H9 (cell line): ENCODE data around the gene GGPS1. TPM values are rescaled to one million over a fixed set of nuclear protein-coding genes. Genes with fewer than 3 reads are reported as not detected.

Experiments used
- DNase-seq: peaks from one replicate; pipeline ENCODE4 v3.0.0-alpha.2; 2017
- H2AFZ ChIP-seq: one replicate; pipeline ENCODE4 v1.6.1; 2013; ENCODE audit warnings: mild to moderate bottlenecking, low read length, control low read depth, moderate library complexity
- H2AK5ac ChIP-seq: 2 replicates; pipeline ENCODE4 v1.6.1; 2013; ENCODE audit warnings: low read length, control low read depth, mixed read lengths; ENCODE audit not compliant: insufficient read length
- H2BK120ac ChIP-seq: one replicate; pipeline ENCODE4 v1.6.1; 2013; ENCODE audit warnings: low read depth, mild to moderate bottlenecking, low read length, control low read depth, inconsistent platforms; ENCODE audit not compliant: poor library complexity, severe bottlenecking
- H2BK12ac ChIP-seq: 2 replicates; pipeline ENCODE4 v1.6.1; 2013; ENCODE audit warnings: low read length, control low read depth, mixed read lengths, low read depth; ENCODE audit not compliant: insufficient read length
- H2BK15ac ChIP-seq: 2 replicates; pipeline ENCODE4 v1.6.1; 2013; ENCODE audit warnings: low read depth, low read length, control low read depth
- H2BK20ac ChIP-seq: one replicate; pipeline ENCODE4 v1.6.1; 2013; ENCODE audit warnings: low read depth, mild to moderate bottlenecking, low read length, control low read depth, inconsistent platforms; ENCODE audit not compliant: poor library complexity, severe bottlenecking
- H2BK5ac ChIP-seq: 2 replicates; pipeline ENCODE4 v1.6.1; 2013; ENCODE audit warnings: low read length, control low read depth, mixed read lengths; ENCODE audit not compliant: insufficient read length
- H3K14ac ChIP-seq: 2 replicates; pipeline ENCODE4 v1.6.1; 2013; ENCODE audit warnings: low read length, control low read depth; ENCODE audit not compliant: insufficient read depth
- H3K18ac ChIP-seq: 2 replicates; pipeline ENCODE4 v1.6.1; 2013; ENCODE audit warnings: low read depth, mild to moderate bottlenecking, mixed read lengths, low read length, control low read depth; ENCODE audit not compliant: insufficient read length
- H3K23ac ChIP-seq: 2 replicates; pipeline ENCODE4 v1.6.1; 2013; ENCODE audit warnings: low read length, control low read depth, mixed read lengths, low read depth; ENCODE audit not compliant: insufficient read length
- H3K23me2 ChIP-seq: 2 replicates; pipeline ENCODE4 v1.6.1; 2013; ENCODE audit warnings: low read depth, mild to moderate bottlenecking, mixed read lengths, low read length, control low read depth; ENCODE audit not compliant: insufficient read length, poor library complexity, severe bottlenecking
- H3K27ac ChIP-seq: 2 replicates; pipeline ENCODE4 v1.5.1; 2013; ENCODE audit warnings: low read length, control low read depth, mixed read lengths, low read depth; ENCODE audit not compliant: insufficient read length
- H3K27me3 ChIP-seq: 2 replicates; pipeline ENCODE4 v1.6.1; 2013; ENCODE audit warnings: low read length, control low read depth, inconsistent platforms; ENCODE audit not compliant: insufficient read depth
- H3K4ac ChIP-seq: 2 replicates; pipeline ENCODE4 v1.6.1; 2013; ENCODE audit warnings: low read depth, mild to moderate bottlenecking, control low read depth, inconsistent platforms, low read length, moderate library complexity
- H3K4me1 ChIP-seq: 2 replicates; pipeline ENCODE4 v1.6.1; 2013; ENCODE audit warnings: low read length, control low read depth, inconsistent platforms; ENCODE audit not compliant: insufficient read depth
- H3K4me2 ChIP-seq: 2 replicates; pipeline ENCODE4 v1.6.1; 2013; ENCODE audit warnings: low read length, control low read depth, mixed read lengths; ENCODE audit not compliant: insufficient read length, insufficient read depth
- H3K56ac ChIP-seq: 2 replicates; pipeline ENCODE4 v1.6.1; 2013; ENCODE audit warnings: low read depth, mild to moderate bottlenecking, mixed read lengths, low read length, control low read depth; ENCODE audit not compliant: insufficient read length
- H3K79me1 ChIP-seq: 2 replicates; pipeline ENCODE4 v1.6.1; 2013; ENCODE audit warnings: low read depth, mild to moderate bottlenecking, moderate library complexity, low read length, control low read depth, inconsistent platforms; ENCODE audit not compliant: insufficient read depth, poor library complexity, severe bottlenecking
- H3K79me2 ChIP-seq: 2 replicates; pipeline ENCODE4 v1.6.1; 2013; ENCODE audit warnings: low read length, control low read depth, inconsistent platforms; ENCODE audit not compliant: insufficient read depth
- H3K9ac ChIP-seq: 2 replicates; pipeline ENCODE4 v1.6.1; 2013; ENCODE audit warnings: low read length, control low read depth, mixed read lengths; ENCODE audit not compliant: insufficient read length; ENCODE audit errors: extremely low read depth
- H3K9me3 ChIP-seq: one replicate; pipeline ENCODE4 v1.6.1; 2013; ENCODE audit warnings: low read depth, low read length, inconsistent platforms; ENCODE audit not compliant: control insufficient read depth
- H3T11ph ChIP-seq: one replicate; pipeline ENCODE4 v1.6.1; 2013; ENCODE audit warnings: mild to moderate bottlenecking, low read length, control low read depth, inconsistent platforms
- H4K20me1 ChIP-seq: one replicate; pipeline ENCODE4 v1.6.1; 2013; ENCODE audit not compliant: control insufficient read depth, insufficient read length, insufficient read depth
- H4K5ac ChIP-seq: 2 replicates; pipeline ENCODE4 v1.6.1; 2013; ENCODE audit warnings: low read depth, mild to moderate bottlenecking, mixed read lengths, low read length, control low read depth; ENCODE audit not compliant: insufficient read length
- H4K8ac ChIP-seq: replicated peaks from 2 replicates; pipeline ENCODE4 v1.6.1; 2013; ENCODE audit warnings: low read length, control low read depth, mixed read lengths, low read depth; ENCODE audit not compliant: insufficient read length
- H4K91ac ChIP-seq: 2 replicates; pipeline ENCODE4 v1.6.1; 2013; ENCODE audit warnings: low read depth, mild to moderate bottlenecking, moderate library complexity, mixed read lengths, low read length, control low read depth; ENCODE audit not compliant: insufficient read length
- H3K27ac Mint-ChIP-seq, 3 experiments: 2 replicates in 2 of 3; 3 replicates in 1 of 3; pipeline ENCODE4 v1.8.0; 2020 to 2021; ENCODE audit warnings: mixed read lengths in 3 of 3, mild to moderate bottlenecking in 1 of 3, moderate library complexity in 1 of 3
- H3K27me3 Mint-ChIP-seq: 2 replicates; pipeline ENCODE4 v1.8.0; 2021; ENCODE audit warnings: low read depth, mild to moderate bottlenecking, moderate library complexity, mixed read lengths
- H3K36me3 Mint-ChIP-seq, 3 experiments: 2 replicates in 2 of 3; 3 replicates in 1 of 3; pipeline ENCODE4 v1.8.0; 2020 to 2021; ENCODE audit warnings: low read depth in 3 of 3, mixed read lengths in 3 of 3; ENCODE audit not compliant: insufficient read depth in 1 of 3
- H3K4me1 Mint-ChIP-seq, 2 experiments: 2 replicates each; pipeline ENCODE4 v1.8.0; 2020; ENCODE audit warnings: mixed read lengths in 2 of 2
- H3K4me3 Mint-ChIP-seq, 2 experiments: 2 replicates in 1 of 2; 3 replicates in 1 of 2; pipeline ENCODE4 v1.8.0; 2020 to 2021; ENCODE audit warnings: mild to moderate bottlenecking in 2 of 2, mixed read lengths in 2 of 2, moderate library complexity in 1 of 2
- H3K9me3 Mint-ChIP-seq, 2 experiments: 2 replicates in 1 of 2; 3 replicates in 1 of 2; pipeline ENCODE4 v1.8.0; 2020; ENCODE audit warnings: mild to moderate bottlenecking in 2 of 2, mixed read lengths in 2 of 2, moderate library complexity in 1 of 2
- CTCF ChIP-seq: fragments of 200-600 bp; sonication (generic); conservative IDR thresholded peaks from 3 replicates; pipeline ENCODE4 v1.8.0; 2021; ENCODE audit warnings: antibody characterized with exemption, mild to moderate bottlenecking
- WGBS: extraction: QIAGEN DNeasy Blood & Tissue Kit; methylation state at CpG from one replicate; pipeline ENCODE4 v1.1.7; 2013; ENCODE audit warnings: missing lambda C conversion rate, low lambda C conversion rate, mixed read lengths; ENCODE audit not compliant: insufficient read length; ENCODE audit errors: extremely low coverage; 5-methylcytosine and 5-hydroxymethylcytosine counted together
- total RNA-seq: library from RNA; stranded (reverse); gene quantifications from 2 replicates; pipeline ENCODE4 v1.2.1, GENCODE V29; 2021

The GGPS1 gene
- total RNA-seq, 1 experiment from 2014 or later = 44.7 TPM

- Mint-ChIP-seq H3K4me1 (peaks cover 20 to 35% of the 10 kb centered on the region in 2 experiments), H3K36me3 (peaks cover 8 to 22% (median 14%) of the 10 kb centered on the region in 3 experiments), H3K9me3 (no peaks in the 10 kb centered on the region), H3K27ac (no peak overlapping the region), H3K27me3 (no peaks in the 10 kb centered on the region), H3K4me3 (no peak overlapping the region)
- peak overlapping the region; percentile 94 for H3K9ac ChIP-seq
- H3K23me2 ChIP-seq = peaks cover 10% of the 10 kb centered on the region
- WGBS = no CpG with 5 or more reads among the region's 24 CpGs
- no peaks in the 10 kb centered on the region for H3K4me1 ChIP-seq
- no peak overlapping the region for H4K5ac ChIP-seq
- H3K27me3 ChIP-seq = no peaks in the 10 kb centered on the region
- no peak overlapping the region for H3K23ac ChIP-seq
- H3K4me2 ChIP-seq = peak overlapping the region; percentile 87
- no peak for DNase-seq
- H3K56ac ChIP-seq = peak overlapping the region; percentile 68
- H4K8ac ChIP-seq = no peak overlapping the region
- H3K79me1 ChIP-seq = no peaks in the 10 kb centered on the region
- H2BK5ac ChIP-seq = no peak overlapping the region
- H3K9me3 ChIP-seq = no peaks in the 10 kb centered on the region
- no peak overlapping the region for H3T11ph ChIP-seq
- no peak overlapping the region for H2BK12ac ChIP-seq
- H3K79me2 ChIP-seq = peaks cover 35% of the 10 kb centered on the region; the same call in 1 of the 2 replicates
- H3K14ac ChIP-seq = peak overlapping the region; percentile 76; the same call in 1 of the 2 replicates
- no peak overlapping the region for H2BK20ac ChIP-seq
- no peak overlapping the region for H2BK15ac ChIP-seq
- no peak overlapping the region for H2BK120ac ChIP-seq
- no peak overlapping the region for H4K91ac ChIP-seq
- H3K27ac ChIP-seq = peak overlapping the region; percentile 90
- no peaks in the 10 kb centered on the region for H4K20me1 ChIP-seq
- TF ChIP-seq CTCF = peak; percentile 16; the same call in 1 of the 3 replicates
- no peak overlapping the region for H2AFZ ChIP-seq
- peak overlapping the region; percentile 71 for H3K18ac ChIP-seq
- no peak overlapping the region for H2AK5ac ChIP-seq
- no peak overlapping the region for H3K4ac ChIP-seq
Observed at GRCh38 chr1:235329139-235329902, 951 bp downstream of the GGPS1 start.
